Stimulated activated CD4-positive, alpha-beta T cell treated with anti-CD3 and anti-CD28 coated beads, Interleukin-12 subunit alpha, Interleukin-12 subunit beta, amount 100 ng/mL, for 24 hours (primary cell): ENCODE data around the gene FOLH1.
"Not testable (repeated sequence)": the region's sequence is repeated elsewhere in the genome, so short reads cannot be mapped to it uniquely, and the experiment has no call there.

ENCODE experiments used
- DNase-seq, 2 experiments: peaks; one replicate each; pipeline ENCODE4 v3.0.0-alpha.2; 2020; ENCODE audit warnings: low read depth in 2 of 2

The FOLH1 gene

DNA sequence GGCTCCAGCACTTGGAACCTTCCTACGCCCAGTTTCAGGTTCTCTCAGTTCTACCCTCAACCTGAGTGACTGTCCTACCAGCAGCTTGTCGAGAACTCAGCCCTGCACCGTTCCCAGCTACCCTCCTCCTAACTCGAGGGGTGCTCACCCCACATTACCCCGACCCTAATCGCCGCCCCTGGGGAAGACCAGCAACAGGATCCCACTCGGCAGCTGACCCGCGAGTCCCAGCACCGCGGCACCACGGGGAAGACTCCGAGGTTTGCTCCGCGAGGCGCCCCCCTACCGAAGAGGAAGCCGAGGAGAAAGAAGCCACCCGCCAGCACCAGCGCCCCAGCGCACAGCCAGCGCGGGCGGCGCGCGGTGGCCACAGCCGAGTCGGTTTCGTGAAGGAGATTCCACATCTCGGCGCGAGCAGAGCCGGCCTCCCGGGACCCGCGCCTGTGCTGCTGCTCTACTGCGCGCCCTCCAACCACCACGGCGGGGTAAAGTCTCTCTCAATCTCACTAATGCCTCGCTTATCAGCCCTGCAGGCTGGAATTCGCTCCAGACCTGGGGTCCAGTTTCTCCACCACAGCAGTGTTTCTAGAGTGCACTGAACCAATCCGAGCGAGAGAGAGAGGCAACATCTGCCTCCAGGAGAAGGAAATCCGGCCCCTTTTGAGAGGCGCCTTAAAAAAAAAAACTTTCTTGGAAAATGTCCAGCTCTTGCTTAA, at the start of gene FOLH1:
FOLH1 (minus strand) TSS at position 597 of the 716 bp plus-strand sequence; CDS start at position 404, 193 bp downstream.
- no peak for DNase-seq

DNA sequence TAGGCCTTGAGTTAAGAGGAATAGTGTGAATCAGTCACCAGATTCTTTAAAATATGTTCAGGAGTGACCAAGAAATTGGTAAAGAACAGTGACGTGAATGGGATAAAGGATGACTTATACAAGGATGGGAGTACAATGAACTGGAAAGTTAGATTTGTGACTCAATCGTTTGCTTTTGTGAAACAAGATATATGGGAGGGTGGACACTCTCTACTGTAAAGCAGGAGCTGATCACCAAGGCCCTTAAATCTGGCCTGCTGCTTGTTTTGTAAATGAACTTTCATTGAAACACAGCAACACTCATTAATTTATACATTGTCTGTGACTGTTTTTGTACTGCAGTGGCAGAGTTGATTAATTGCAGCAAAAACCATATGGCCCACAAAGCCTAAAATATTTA, 46.7 kb upstream of the FOLH1 start:
- DNase-seq: not testable (repeated sequence)

DNA sequence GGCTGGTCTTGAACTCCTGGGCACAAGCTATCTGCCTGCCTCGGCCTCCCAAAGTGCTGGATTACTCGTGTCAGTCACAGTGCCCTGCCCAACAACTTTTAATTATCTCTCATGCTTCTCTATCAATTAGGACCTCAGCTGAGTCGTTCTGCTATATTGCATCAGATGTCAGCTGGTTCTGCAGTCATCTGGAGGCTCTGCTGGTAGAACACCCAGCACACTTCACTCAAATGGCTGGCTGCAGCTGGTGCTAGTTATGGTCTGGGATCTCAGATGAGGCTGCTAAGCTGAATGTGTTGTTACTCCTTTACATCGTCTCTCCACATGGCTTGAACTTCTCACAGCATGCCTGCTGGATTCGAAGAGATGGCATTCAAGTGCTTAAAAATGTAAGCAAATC, 42.8 kb upstream of the FOLH1 start:
- DNase-seq: not testable (repeated sequence)

DNA sequence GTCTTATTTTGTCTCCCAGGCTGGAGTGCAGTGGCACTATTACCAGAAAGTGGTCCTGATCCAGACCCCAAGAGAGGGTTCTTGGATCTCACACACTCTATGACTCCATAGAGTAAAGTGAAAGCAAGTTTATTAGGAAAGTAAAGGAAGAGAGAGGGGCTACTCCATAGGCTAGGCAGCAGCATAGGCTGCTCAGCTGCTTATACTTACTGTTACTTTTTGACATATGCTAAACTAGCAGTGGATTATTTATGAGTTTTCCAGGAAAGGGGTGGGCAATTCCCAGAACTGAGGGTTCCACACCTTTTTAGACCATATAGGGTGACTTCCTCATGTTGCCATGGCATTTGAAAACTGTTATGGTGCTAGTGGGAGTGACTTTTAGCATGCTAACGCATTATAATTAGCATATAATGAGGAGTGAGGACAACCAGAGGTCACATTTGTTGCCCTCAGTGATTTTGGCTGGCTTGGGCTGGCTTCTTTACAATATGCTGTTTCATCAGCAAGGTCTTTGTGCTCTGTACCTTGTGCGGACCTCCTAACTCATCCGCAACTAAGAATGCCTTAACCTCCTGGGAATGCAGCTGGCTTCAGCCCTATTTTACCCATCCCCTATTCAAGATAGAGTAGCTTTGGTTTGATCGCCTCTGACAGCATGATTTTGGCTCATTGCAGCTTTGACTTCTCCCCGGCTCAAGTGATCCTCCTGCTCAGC, 42.2 kb upstream of the FOLH1 start:
- DNase-seq: not testable (repeated sequence)

DNA sequence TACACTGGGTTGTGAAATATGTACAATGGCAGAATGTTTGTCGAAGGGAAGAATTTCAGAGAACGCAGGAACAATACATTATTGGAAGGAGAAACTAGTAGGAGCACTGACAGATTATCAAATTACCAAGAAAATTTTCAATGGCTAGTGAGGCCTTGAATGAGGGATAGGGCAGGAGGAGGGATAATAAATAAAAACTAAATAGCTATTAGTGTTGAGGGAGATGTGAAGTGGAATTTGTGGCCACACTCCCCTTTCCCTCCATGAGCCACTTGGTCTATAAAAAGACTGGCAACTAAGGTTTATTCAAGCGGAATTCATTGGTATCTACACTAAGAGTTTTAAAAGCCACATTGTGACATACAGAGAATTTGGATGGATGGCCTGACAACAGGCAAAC, 41.0 kb upstream of the FOLH1 start:
- not testable (repeated sequence) for DNase-seq

DNA sequence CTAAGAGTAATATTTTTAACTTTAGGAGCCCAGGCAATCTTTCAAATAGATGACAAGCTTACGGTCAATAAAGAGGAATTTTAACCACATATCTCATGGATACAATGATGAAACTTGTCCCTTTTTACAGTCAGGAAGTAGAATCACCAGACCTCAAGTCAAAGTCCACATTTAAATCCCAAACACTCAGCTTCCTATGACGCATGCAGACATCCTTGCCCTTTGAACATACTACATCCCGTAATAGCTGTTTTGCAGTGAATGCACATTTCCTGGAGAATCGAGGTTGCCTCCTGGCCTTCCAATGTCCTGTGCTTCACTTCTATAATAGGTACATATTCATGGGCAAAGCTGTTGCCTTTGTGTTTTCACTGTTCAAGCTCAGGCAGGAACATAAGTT, 25.3 kb upstream of the FOLH1 start:
- DNase-seq: not testable (repeated sequence)

DNA sequence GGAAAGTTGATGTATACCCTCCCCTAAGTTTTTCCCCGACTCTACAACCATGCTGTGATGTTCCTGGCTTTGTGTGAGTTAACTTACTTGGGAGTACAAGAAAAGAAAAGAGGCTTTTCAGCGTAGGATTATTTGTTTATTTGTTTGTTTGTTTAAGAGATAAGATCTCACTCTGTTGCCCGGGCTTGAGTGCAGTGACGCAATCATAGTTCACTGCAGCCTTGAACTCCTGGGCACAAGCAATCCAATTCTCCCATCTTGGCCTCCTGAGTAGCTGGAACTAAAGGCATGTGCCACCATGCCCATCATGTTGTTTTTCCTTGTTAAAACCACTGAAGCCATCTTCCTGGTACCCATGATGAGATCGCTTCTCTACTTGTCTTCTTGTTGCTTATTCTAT, 24.6 kb upstream of the FOLH1 start:
- not testable (repeated sequence) for DNase-seq

DNA sequence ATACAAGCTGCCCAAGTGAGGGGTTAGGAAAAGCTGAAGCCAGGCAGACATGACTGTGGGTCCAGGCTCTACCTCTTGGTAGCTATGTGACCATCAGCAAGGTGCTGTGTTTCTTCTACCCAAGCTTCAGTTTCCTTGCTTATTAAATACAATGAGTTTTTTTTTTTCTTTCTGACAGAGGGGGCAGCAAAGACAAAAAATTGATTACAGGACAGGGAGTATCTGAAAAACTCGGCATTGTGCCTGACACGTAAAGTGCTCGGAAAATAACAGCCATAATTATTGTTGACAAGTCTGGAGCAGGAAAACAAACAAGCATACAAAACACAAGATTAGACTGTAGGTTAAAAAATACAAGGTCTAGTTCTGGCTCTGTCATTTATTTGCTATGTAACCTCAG, 23.3 kb upstream of the FOLH1 start:
- DNase-seq: not testable (repeated sequence)

DNA sequence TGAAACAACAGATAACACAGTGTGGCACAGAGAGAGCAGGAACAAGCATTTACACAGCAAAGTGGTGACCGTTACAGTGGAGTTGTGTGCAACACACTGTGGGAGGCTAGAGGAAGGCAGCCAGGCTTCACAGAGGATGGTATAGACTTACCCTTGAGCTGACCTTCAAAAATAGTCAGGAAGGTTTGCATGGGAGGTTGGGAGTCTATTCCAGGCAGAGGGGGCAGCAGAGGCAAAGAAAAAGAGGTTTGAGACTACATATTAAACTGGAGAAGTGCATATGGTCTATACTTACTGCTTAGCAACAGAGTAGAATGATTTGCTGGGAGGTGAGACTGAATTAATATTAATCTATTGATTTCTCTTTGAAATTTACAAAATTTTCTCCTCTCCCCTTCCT, 22.1 kb upstream of the FOLH1 start:
- DNase-seq: not testable (repeated sequence)

DNA sequence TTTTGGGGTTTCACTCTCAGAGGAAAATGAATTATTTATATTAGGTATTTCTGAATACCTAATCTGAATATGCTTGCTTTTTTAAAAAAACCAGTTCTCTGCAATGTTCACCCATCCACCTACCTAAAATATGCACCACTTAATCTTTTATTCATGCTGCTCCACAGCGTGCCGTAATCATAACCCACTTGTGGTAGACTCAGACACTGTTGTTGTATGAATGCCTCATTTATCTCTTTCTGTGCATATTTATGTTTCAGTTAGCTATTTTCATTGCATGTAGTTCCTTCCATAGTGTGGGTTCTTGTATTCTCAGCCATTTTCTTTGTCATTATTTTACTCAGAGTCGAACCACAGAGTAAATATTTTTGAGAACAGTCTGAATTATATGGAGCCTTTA, 21.6 kb upstream of the FOLH1 start:
- not testable (repeated sequence) for DNase-seq

DNA sequence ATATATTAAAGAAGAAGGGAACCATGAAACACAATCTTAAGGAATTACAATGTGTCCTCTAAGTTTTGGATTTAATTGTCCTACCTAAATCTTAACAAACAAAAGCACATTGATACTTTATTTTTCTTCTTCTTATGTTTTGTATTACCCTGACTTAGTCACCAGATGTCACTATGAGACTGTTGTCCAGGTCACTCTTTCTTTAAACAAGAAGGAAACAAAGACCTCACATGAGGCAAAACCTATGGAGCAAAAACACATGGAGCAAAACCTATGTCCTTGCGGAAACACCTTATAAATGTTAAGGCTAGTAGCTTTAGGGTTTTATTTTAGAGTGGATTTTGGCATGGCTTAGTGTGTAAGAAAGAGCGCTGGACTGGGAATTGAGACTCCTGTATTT, 20.7 kb upstream of the FOLH1 start:
- not testable (repeated sequence) for DNase-seq

DNA sequence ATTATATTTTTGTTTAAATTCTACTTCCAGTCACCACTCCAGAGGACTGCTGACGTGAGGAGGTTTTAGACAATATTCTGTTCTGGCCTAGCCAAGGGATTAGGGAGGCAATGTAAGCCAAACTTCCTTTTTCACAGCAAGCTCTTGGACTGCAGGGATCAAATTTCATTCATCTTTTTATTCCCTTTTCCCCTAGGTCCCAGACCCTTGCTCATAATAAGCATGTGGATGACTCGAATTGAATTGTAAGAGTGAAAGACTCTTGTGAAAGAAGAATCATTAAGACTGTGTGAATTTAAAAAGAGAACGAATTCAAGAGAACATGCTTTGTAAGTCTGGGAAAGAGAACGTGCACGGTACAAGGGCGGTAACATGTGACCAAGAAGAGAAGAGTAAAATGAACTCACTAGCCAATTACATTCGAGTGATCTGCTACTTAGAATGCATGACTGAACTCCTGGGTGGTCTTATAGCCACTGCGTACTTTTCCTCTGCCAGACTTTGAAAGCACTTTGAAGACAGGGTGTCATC, 16.9 kb upstream of the FOLH1 start:
- not testable (repeated sequence) for DNase-seq

DNA sequence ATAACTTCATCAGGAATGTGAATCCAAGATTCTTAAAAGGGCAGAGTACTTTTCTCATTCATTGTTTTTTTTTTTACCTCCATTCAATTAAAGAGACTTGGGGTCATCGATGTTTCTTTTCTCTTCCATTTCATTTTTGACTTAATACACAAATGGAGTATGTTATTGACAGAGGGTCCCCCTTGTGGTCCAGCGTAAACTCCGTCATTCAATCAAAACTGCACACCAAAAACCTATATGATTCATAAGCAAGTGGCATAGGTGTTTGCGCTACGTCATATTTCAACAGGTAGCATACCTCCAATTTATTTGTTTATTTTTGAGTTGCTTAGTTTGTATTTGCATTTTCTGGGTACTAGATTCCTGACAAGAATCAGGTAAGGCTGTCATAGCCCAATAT, 12.7 kb upstream of the FOLH1 start:
- no peak for DNase-seq

DNA sequence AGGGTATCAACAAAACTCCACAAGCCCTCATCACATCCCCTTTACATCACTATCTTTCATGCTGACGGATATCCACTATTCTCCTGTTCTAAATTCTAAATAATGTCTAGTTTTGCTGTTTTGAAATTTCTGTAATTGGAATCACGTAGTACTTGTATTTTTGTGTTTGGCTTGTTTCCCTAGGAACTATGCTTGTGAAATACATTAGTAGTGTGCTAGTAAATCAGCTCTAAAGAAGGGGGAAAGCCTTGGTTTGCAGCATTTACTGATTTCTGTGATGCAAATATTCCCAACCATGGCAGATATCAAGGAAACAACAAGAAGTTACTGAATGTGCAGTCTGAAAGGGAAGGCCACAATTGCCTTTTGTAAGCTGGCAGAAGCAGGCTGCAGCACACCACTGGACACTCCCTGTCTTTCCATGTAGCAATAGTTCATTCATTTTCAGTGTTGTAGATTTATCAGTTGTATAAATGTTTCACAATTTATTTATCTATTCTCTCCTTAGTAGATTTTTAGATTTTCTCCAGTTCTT, 4.7 kb upstream of the FOLH1 start:
- no peak for DNase-seq

DNA sequence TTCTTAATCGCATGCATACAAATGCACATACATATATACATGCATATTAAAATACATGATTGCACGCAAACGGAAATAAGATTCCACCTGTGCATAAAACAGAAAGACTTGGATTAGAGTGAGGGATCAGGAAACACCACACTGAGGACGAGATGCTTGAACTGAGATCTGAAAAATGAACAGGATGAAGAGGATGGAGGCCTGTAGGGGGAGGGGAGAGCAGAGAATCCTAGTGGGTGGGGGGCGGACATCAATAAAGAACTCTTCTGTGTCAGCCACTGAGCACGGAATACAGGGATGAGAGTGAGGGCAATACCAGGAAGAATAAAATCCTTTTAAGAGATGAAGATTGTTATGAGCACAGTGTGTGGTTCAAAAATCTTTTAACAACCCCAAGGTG, 1.4 kb downstream of the FOLH1 start:
- not testable (repeated sequence) for DNase-seq

DNA sequence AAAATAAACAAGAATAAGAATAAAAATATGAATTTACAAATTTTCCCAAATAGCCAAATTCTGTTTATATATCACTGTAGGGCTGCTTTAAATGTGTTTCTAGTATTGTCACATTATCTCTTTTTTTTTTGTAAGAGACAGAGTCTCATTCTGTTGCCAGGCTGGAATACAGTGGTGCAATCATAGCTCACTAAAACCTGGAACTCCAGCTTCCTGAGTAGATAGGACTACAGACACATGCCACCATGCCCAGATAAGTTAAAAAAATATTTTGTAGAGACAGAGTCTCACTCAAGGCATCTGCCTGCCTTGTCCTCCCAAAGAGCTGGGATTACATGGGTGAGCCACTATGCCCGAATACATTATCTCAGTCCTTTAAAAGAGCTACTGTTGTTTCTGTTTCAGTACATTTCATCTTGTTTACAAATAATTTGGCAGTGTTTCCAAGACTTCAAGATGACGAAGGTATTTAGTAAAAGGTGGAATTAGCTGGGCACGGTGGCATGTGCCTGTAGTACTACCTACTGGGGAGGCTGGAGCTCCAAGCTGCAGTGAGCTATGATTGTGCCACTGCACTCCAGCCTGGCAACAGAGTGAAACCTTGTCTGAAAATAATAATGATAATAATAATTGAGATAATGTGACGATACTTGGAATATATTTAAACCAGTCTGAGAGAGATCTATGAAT, 6.0 kb downstream of the FOLH1 start:
- no peak for DNase-seq

DNA sequence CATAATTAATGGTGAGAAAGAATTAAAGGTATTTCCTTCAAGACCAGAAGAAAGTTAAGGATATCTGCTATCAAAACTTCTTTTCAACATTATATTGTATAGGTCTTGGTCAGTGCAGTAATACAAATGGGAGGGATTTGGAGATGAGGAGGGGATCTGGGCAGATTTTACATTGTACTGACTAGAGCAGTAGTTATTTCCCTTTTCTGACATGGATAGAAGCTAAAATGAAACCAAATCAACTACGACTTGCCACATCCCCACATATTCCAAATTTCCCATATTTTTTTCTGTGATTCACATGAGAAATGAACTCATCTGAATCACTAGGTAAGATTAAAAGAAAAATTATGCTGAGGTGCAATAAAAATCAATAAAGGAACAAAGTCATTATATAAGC, 11.6 kb downstream of the FOLH1 start:
- DNase-seq: not testable (repeated sequence)

DNA sequence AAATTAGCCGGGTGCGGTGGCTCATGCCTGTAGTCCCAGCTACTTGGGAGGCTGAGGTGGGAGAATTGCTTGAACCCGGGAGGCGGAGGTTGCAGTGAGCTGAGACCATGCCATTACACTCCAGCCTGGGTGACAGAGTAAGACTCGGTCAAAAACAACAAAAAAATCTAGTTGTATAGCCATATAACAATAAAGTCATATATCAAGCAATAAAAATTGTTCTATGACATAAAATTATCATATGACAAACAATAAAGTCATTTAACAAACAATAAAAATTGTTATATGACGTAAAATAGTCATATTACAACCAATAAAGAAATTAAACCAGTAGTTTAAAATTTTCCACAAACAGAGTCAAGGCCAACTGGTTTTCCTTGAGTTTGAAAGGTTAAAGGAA, 12.4 kb downstream of the FOLH1 start:
- not testable (repeated sequence) for DNase-seq

DNA sequence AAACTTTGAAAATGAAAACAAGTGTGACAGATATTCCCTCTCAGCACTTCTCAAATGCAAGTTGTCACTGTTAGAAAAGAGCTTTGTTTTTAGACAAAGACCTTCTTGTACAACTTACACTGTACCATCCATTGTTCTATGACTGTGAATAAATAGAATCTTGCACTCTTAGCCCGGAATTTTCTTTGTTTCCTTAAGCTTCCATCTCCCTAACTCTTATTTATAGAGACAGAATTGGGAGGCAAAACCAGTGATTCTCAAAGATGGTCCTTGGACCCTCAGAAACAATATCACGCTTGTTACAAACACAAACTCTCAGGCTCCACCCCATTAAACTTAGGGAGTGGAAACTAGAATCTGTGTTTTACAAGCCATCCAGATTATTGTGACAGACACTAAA, 18.1 kb downstream of the FOLH1 start:
- DNase-seq: not testable (repeated sequence)

DNA sequence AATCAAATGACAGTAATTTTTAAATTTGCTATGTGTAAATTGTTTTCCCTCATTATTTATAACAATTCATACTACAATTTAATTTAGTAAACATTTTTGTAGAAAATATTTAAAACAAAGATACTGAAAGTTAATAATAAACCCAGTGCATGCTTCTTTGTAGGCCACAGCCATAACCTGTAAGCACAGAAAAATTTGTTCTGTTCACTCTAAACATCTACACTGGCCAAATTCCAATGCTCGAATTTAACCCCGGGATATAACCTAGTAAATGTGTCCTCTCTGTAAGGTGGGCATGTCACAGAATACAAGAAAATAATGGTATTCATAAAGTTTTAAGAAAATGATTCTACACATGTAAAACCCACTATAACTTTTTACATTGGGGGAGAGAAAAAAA, 22.2 kb downstream of the FOLH1 start:
- DNase-seq: not testable (repeated sequence)

DNA sequence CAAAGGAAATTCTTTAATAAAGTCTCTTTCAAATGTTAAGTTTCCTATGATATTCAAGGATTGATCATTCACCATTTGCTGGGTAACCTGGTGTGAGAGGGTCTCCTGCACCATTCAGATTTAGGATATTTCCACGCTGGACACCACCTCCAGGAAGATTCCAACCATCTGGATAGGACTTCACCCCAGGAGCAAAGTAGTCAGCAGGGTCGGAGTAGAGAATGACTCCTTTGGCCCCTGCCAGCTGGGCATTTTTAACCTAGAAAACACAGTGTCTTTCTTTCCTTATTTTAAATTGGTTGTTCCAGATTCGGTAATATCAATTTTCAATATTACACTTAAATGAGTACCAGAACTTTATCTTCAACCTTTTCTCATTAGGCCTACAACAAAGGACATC, 22.8 kb downstream of the FOLH1 start:
- DNase-seq: not testable (repeated sequence)

DNA sequence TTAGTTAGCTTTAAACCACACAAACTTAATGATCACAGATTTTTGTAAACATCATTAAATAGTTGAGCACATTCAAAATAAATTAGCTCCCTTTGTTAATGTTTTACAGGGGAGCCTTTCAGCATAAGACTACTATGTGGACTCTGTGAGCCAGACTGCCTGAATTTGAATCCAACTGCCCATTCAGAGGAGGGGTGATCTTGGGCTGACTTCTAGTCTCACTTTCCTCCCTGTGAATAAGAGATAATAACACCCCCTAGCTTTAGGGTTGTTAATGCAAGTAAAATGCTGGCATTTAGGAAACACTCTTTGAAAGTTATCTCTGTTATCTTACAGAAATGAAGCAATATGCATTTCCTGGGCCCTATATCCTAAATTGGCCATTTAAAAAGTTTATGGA, 23.6 kb downstream of the FOLH1 start:
- not testable (repeated sequence) for DNase-seq
